Liver (tissue), 3 donors: ENCODE measurements around the gene ANKRA2.

Experiments used
- ATF3 ChIP-seq: IDR thresholded peaks from 2 replicates; pipeline ENCODE4 v1.6.1; 2016; ENCODE audit warnings: antibody characterized with exemption
- JUND ChIP-seq, 2 donors: IDR thresholded peaks; 2 replicates each; pipeline ENCODE4 v1.6.1; 2016; ENCODE audit warnings: antibody characterized with exemption in 2 of 2
- RAD21 ChIP-seq, 2 donors: IDR thresholded peaks; 2 replicates each; pipeline ENCODE4 v1.6.1; 2016; ENCODE audit warnings: antibody characterized with exemption in 2 of 2, mild to moderate bottlenecking in 2 of 2
- RXRA ChIP-seq, 2 donors: IDR thresholded peaks; 2 replicates each; pipeline ENCODE4 v1.6.1; 2017 to 2018; ENCODE audit warnings: antibody characterized with exemption in 2 of 2, mild to moderate bottlenecking in 1 of 2
- SP1 ChIP-seq: IDR thresholded peaks from 2 replicates; pipeline ENCODE4 v1.6.1; 2018; ENCODE audit warnings: antibody characterized with exemption, mild to moderate bottlenecking
- YY1 ChIP-seq: IDR thresholded peaks from 2 replicates; pipeline ENCODE4 v1.6.1; 2016; ENCODE audit warnings: antibody characterized with exemption, mild to moderate bottlenecking
- TF ChIP-seq, protein P1 (sequence below): fragments of 150-350 bp; IDR thresholded peaks from 2 replicates; pipeline ENCODE4 v1.5.1; 2017; ENCODE audit warnings: improper control_type of control experiment, low read depth, low read length; ENCODE audit not compliant: missing input control
- TF ChIP-seq, protein P2 (sequence below): IDR thresholded peaks from 2 replicates; pipeline ENCODE4 v1.6.1; 2016; ENCODE audit warnings: antibody characterized with exemption
- TF ChIP-seq, protein P3 (sequence below): IDR thresholded peaks from 2 replicates; pipeline ENCODE4 v1.6.1; 2016; ENCODE audit warnings: antibody characterized with exemption
- donor health status: healthy.
- donor health status: healthy.

- TF ChIP-seq, protein P1, sequence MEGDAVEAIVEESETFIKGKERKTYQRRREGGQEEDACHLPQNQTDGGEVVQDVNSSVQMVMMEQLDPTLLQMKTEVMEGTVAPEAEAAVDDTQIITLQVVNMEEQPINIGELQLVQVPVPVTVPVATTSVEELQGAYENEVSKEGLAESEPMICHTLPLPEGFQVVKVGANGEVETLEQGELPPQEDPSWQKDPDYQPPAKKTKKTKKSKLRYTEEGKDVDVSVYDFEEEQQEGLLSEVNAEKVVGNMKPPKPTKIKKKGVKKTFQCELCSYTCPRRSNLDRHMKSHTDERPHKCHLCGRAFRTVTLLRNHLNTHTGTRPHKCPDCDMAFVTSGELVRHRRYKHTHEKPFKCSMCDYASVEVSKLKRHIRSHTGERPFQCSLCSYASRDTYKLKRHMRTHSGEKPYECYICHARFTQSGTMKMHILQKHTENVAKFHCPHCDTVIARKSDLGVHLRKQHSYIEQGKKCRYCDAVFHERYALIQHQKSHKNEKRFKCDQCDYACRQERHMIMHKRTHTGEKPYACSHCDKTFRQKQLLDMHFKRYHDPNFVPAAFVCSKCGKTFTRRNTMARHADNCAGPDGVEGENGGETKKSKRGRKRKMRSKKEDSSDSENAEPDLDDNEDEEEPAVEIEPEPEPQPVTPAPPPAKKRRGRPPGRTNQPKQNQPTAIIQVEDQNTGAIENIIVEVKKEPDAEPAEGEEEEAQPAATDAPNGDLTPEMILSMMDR = no peak
- no peak for TF ChIP-seq RXRA (IDR thresholded peaks at IDR 0.05)
- TF ChIP-seq RAD21 (IDR thresholded peaks at IDR 0.05) = no peak
- no peak for TF ChIP-seq SP1
- TF ChIP-seq, protein P2, sequence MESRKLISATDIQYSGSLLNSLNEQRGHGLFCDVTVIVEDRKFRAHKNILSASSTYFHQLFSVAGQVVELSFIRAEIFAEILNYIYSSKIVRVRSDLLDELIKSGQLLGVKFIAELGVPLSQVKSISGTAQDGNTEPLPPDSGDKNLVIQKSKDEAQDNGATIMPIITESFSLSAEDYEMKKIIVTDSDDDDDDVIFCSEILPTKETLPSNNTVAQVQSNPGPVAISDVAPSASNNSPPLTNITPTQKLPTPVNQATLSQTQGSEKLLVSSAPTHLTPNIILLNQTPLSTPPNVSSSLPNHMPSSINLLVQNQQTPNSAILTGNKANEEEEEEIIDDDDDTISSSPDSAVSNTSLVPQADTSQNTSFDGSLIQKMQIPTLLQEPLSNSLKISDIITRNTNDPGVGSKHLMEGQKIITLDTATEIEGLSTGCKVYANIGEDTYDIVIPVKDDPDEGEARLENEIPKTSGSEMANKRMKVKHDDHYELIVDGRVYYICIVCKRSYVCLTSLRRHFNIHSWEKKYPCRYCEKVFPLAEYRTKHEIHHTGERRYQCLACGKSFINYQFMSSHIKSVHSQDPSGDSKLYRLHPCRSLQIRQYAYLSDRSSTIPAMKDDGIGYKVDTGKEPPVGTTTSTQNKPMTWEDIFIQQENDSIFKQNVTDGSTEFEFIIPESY = no peak
- TF ChIP-seq, protein P3, sequence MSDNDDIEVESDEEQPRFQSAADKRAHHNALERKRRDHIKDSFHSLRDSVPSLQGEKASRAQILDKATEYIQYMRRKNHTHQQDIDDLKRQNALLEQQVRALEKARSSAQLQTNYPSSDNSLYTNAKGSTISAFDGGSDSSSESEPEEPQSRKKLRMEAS = no peak
- no peak for TF ChIP-seq YY1
- no peak for TF ChIP-seq JUND (IDR thresholded peaks at IDR 0.05)
- TF ChIP-seq ATF3 = no peak
Observed at GRCh38 chr5:73522989-73523388, 42.5 kb downstream of the ANKRA2 start.
